H9 (cell line): ENCODE data around the gene ATP8B4. TPM values are rescaled to one million over a fixed set of nuclear protein-coding genes. Genes with fewer than 3 reads are reported as not detected.

Experiments used
- DNase-seq: peaks from one replicate; pipeline ENCODE4 v3.0.0-alpha.2; 2017
- H2AFZ ChIP-seq: one replicate; pipeline ENCODE4 v1.6.1; 2013; ENCODE audit warnings: mild to moderate bottlenecking, low read length, control low read depth, moderate library complexity
- H2AK5ac ChIP-seq: 2 replicates; pipeline ENCODE4 v1.6.1; 2013; ENCODE audit warnings: low read length, control low read depth, mixed read lengths; ENCODE audit not compliant: insufficient read length
- H2BK120ac ChIP-seq: one replicate; pipeline ENCODE4 v1.6.1; 2013; ENCODE audit warnings: low read depth, mild to moderate bottlenecking, low read length, control low read depth, inconsistent platforms; ENCODE audit not compliant: poor library complexity, severe bottlenecking
- H2BK12ac ChIP-seq: 2 replicates; pipeline ENCODE4 v1.6.1; 2013; ENCODE audit warnings: low read length, control low read depth, mixed read lengths, low read depth; ENCODE audit not compliant: insufficient read length
- H2BK15ac ChIP-seq: 2 replicates; pipeline ENCODE4 v1.6.1; 2013; ENCODE audit warnings: low read depth, low read length, control low read depth
- H2BK20ac ChIP-seq: one replicate; pipeline ENCODE4 v1.6.1; 2013; ENCODE audit warnings: low read depth, mild to moderate bottlenecking, low read length, control low read depth, inconsistent platforms; ENCODE audit not compliant: poor library complexity, severe bottlenecking
- H2BK5ac ChIP-seq: 2 replicates; pipeline ENCODE4 v1.6.1; 2013; ENCODE audit warnings: low read length, control low read depth, mixed read lengths; ENCODE audit not compliant: insufficient read length
- H3K14ac ChIP-seq: 2 replicates; pipeline ENCODE4 v1.6.1; 2013; ENCODE audit warnings: low read length, control low read depth; ENCODE audit not compliant: insufficient read depth
- H3K18ac ChIP-seq: 2 replicates; pipeline ENCODE4 v1.6.1; 2013; ENCODE audit warnings: low read depth, mild to moderate bottlenecking, mixed read lengths, low read length, control low read depth; ENCODE audit not compliant: insufficient read length
- H3K23ac ChIP-seq: 2 replicates; pipeline ENCODE4 v1.6.1; 2013; ENCODE audit warnings: low read length, control low read depth, mixed read lengths, low read depth; ENCODE audit not compliant: insufficient read length
- H3K23me2 ChIP-seq: 2 replicates; pipeline ENCODE4 v1.6.1; 2013; ENCODE audit warnings: low read depth, mild to moderate bottlenecking, mixed read lengths, low read length, control low read depth; ENCODE audit not compliant: insufficient read length, poor library complexity, severe bottlenecking
- H3K27ac ChIP-seq: 2 replicates; pipeline ENCODE4 v1.5.1; 2013; ENCODE audit warnings: low read length, control low read depth, mixed read lengths, low read depth; ENCODE audit not compliant: insufficient read length
- H3K27me3 ChIP-seq: 2 replicates; pipeline ENCODE4 v1.6.1; 2013; ENCODE audit warnings: low read length, control low read depth, inconsistent platforms; ENCODE audit not compliant: insufficient read depth
- H3K4ac ChIP-seq: 2 replicates; pipeline ENCODE4 v1.6.1; 2013; ENCODE audit warnings: low read depth, mild to moderate bottlenecking, control low read depth, inconsistent platforms, low read length, moderate library complexity
- H3K4me1 ChIP-seq: 2 replicates; pipeline ENCODE4 v1.6.1; 2013; ENCODE audit warnings: low read length, control low read depth, inconsistent platforms; ENCODE audit not compliant: insufficient read depth
- H3K4me2 ChIP-seq: 2 replicates; pipeline ENCODE4 v1.6.1; 2013; ENCODE audit warnings: low read length, control low read depth, mixed read lengths; ENCODE audit not compliant: insufficient read length, insufficient read depth
- H3K56ac ChIP-seq: 2 replicates; pipeline ENCODE4 v1.6.1; 2013; ENCODE audit warnings: low read depth, mild to moderate bottlenecking, mixed read lengths, low read length, control low read depth; ENCODE audit not compliant: insufficient read length
- H3K79me1 ChIP-seq: 2 replicates; pipeline ENCODE4 v1.6.1; 2013; ENCODE audit warnings: low read depth, mild to moderate bottlenecking, moderate library complexity, low read length, control low read depth, inconsistent platforms; ENCODE audit not compliant: insufficient read depth, poor library complexity, severe bottlenecking
- H3K79me2 ChIP-seq: 2 replicates; pipeline ENCODE4 v1.6.1; 2013; ENCODE audit warnings: low read length, control low read depth, inconsistent platforms; ENCODE audit not compliant: insufficient read depth
- H3K9ac ChIP-seq: 2 replicates; pipeline ENCODE4 v1.6.1; 2013; ENCODE audit warnings: low read length, control low read depth, mixed read lengths; ENCODE audit not compliant: insufficient read length; ENCODE audit errors: extremely low read depth
- H3K9me3 ChIP-seq: one replicate; pipeline ENCODE4 v1.6.1; 2013; ENCODE audit warnings: low read depth, low read length, inconsistent platforms; ENCODE audit not compliant: control insufficient read depth
- H3T11ph ChIP-seq: one replicate; pipeline ENCODE4 v1.6.1; 2013; ENCODE audit warnings: mild to moderate bottlenecking, low read length, control low read depth, inconsistent platforms
- H4K20me1 ChIP-seq: one replicate; pipeline ENCODE4 v1.6.1; 2013; ENCODE audit not compliant: control insufficient read depth, insufficient read length, insufficient read depth
- H4K5ac ChIP-seq: 2 replicates; pipeline ENCODE4 v1.6.1; 2013; ENCODE audit warnings: low read depth, mild to moderate bottlenecking, mixed read lengths, low read length, control low read depth; ENCODE audit not compliant: insufficient read length
- H4K8ac ChIP-seq: replicated peaks from 2 replicates; pipeline ENCODE4 v1.6.1; 2013; ENCODE audit warnings: low read length, control low read depth, mixed read lengths, low read depth; ENCODE audit not compliant: insufficient read length
- H4K91ac ChIP-seq: 2 replicates; pipeline ENCODE4 v1.6.1; 2013; ENCODE audit warnings: low read depth, mild to moderate bottlenecking, moderate library complexity, mixed read lengths, low read length, control low read depth; ENCODE audit not compliant: insufficient read length
- H3K27ac Mint-ChIP-seq, 3 experiments: 2 replicates in 2 of 3; 3 replicates in 1 of 3; pipeline ENCODE4 v1.8.0; 2020 to 2021; ENCODE audit warnings: mixed read lengths in 3 of 3, mild to moderate bottlenecking in 1 of 3, moderate library complexity in 1 of 3
- H3K27me3 Mint-ChIP-seq: 2 replicates; pipeline ENCODE4 v1.8.0; 2021; ENCODE audit warnings: low read depth, mild to moderate bottlenecking, moderate library complexity, mixed read lengths
- H3K36me3 Mint-ChIP-seq, 3 experiments: 2 replicates in 2 of 3; 3 replicates in 1 of 3; pipeline ENCODE4 v1.8.0; 2020 to 2021; ENCODE audit warnings: low read depth in 3 of 3, mixed read lengths in 3 of 3; ENCODE audit not compliant: insufficient read depth in 1 of 3
- H3K4me1 Mint-ChIP-seq, 2 experiments: 2 replicates each; pipeline ENCODE4 v1.8.0; 2020; ENCODE audit warnings: mixed read lengths in 2 of 2
- H3K4me3 Mint-ChIP-seq, 2 experiments: 2 replicates in 1 of 2; 3 replicates in 1 of 2; pipeline ENCODE4 v1.8.0; 2020 to 2021; ENCODE audit warnings: mild to moderate bottlenecking in 2 of 2, mixed read lengths in 2 of 2, moderate library complexity in 1 of 2
- H3K9me3 Mint-ChIP-seq, 2 experiments: 2 replicates in 1 of 2; 3 replicates in 1 of 2; pipeline ENCODE4 v1.8.0; 2020; ENCODE audit warnings: mild to moderate bottlenecking in 2 of 2, mixed read lengths in 2 of 2, moderate library complexity in 1 of 2
- WGBS: extraction: QIAGEN DNeasy Blood & Tissue Kit; methylation state at CpG from one replicate; pipeline ENCODE4 v1.1.7; 2013; ENCODE audit warnings: missing lambda C conversion rate, low lambda C conversion rate, mixed read lengths; ENCODE audit not compliant: insufficient read length; ENCODE audit errors: extremely low coverage; 5-methylcytosine and 5-hydroxymethylcytosine counted together
- total RNA-seq: library from RNA; stranded (reverse); gene quantifications from 2 replicates; pipeline ENCODE4 v1.2.1, GENCODE V29; 2021
- TF ChIP-seq, protein P1 (sequence below): fragments of 200-600 bp; sonication (generic); conservative IDR thresholded peaks from 3 replicates; pipeline ENCODE4 v1.8.0; 2021; ENCODE audit warnings: antibody characterized with exemption, mild to moderate bottlenecking

Gene ATP8B4
- total RNA-seq, 1 experiment from 2014 or later = 0.52 TPM

GRCh38 chr15:50163719-50164410, 44.8 kb upstream of the ATP8B4 start:
- no peak overlapping the region for H3K4ac ChIP-seq
- H3K27ac ChIP-seq = no peak overlapping the region
- no CpG with 5 or more reads among the region's 2 CpGs for WGBS
- no peak overlapping the region for H4K91ac ChIP-seq
- Mint-ChIP-seq H3K4me3 (no peak overlapping the region), H3K4me1 (peaks cover 7 to 10% of the 10 kb centered on the region in 2 experiments; a peak in 3 of 4 replicates), H3K27me3 (no peaks in the 10 kb centered on the region; the same call in 1 of the 2 replicates), H3K36me3 (peaks cover 0 to 8% (median 2%) of the 10 kb centered on the region in 3 experiments; a peak in 6 of 7 replicates), H3K9me3 (peaks cover 6 to 14% of the 10 kb centered on the region in 2 experiments), H3K27ac (no peak overlapping the region)
- no peaks in the 10 kb centered on the region; the same call in 1 of the 2 replicates for H3K4me1 ChIP-seq
- no peak overlapping the region for H3K56ac ChIP-seq
- no peak overlapping the region for H2BK5ac ChIP-seq
- no peak overlapping the region for H2BK15ac ChIP-seq
- no peak overlapping the region for H3K4me2 ChIP-seq
- H3K9ac ChIP-seq = no peak overlapping the region
- no peaks in the 10 kb centered on the region for H3K23me2 ChIP-seq
- TF ChIP-seq, protein P1, sequence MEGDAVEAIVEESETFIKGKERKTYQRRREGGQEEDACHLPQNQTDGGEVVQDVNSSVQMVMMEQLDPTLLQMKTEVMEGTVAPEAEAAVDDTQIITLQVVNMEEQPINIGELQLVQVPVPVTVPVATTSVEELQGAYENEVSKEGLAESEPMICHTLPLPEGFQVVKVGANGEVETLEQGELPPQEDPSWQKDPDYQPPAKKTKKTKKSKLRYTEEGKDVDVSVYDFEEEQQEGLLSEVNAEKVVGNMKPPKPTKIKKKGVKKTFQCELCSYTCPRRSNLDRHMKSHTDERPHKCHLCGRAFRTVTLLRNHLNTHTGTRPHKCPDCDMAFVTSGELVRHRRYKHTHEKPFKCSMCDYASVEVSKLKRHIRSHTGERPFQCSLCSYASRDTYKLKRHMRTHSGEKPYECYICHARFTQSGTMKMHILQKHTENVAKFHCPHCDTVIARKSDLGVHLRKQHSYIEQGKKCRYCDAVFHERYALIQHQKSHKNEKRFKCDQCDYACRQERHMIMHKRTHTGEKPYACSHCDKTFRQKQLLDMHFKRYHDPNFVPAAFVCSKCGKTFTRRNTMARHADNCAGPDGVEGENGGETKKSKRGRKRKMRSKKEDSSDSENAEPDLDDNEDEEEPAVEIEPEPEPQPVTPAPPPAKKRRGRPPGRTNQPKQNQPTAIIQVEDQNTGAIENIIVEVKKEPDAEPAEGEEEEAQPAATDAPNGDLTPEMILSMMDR = no peak
- H3T11ph ChIP-seq = no peak overlapping the region
- no peak overlapping the region for H2BK120ac ChIP-seq
- no peak for DNase-seq
- no peak overlapping the region for H2BK20ac ChIP-seq
- H2AFZ ChIP-seq = no peak overlapping the region
- H3K27me3 ChIP-seq = no peaks in the 10 kb centered on the region
- H4K8ac ChIP-seq = no peak overlapping the region
- no peaks in the 10 kb centered on the region for H3K79me1 ChIP-seq
- H4K20me1 ChIP-seq = no peaks in the 10 kb centered on the region
- H3K23ac ChIP-seq = no peak overlapping the region
- H2BK12ac ChIP-seq = no peak overlapping the region
- H4K5ac ChIP-seq = no peak overlapping the region
- H3K18ac ChIP-seq = no peak overlapping the region
- no peaks in the 10 kb centered on the region for H3K79me2 ChIP-seq
- H3K14ac ChIP-seq = no peak overlapping the region
- H2AK5ac ChIP-seq = no peak overlapping the region
- H3K9me3 ChIP-seq = no peaks in the 10 kb centered on the region
